H1 (cell line): ENCODE results near the gene SPINT2. TPM values are rescaled to one million over a fixed set of nuclear protein-coding genes. Genes with fewer than 3 reads are reported as not detected.

Experiments used
- CTCF ChIA-PET: fragments of 300-600 bp; sonication (Branson Sonifier 250); formaldehyde crosslinking; loops from one replicate; lab custom pipeline; 2021; ENCODE audit not compliant: partially characterized antibody; lab: Charles Lee
- POLR2A ChIA-PET: fragments of 300-600 bp; sonication (Branson Sonifier 250); formaldehyde crosslinking; loops from one replicate; lab custom pipeline; 2021; ENCODE audit warnings: inconsistent platforms; ENCODE audit not compliant: partially characterized antibody; lab: Charles Lee
- DNase-seq, 2 experiments: peaks; one replicate each; pipeline versions ENCODE4 v3.0.0 to v3.0.0-alpha.2; 2010 to 2022; ENCODE audit warnings: low spot score in 2 of 2, low read depth in 1 of 2, mixed read lengths in 1 of 2
- FAIRE-seq: peaks from 2 replicates; lab custom pipeline; 2011; peaks lifted over from hg19 to GRCh38; lab: Jason Lieb, UNC
- H2AFZ ChIP-seq: 2 replicates; pipeline ENCODE4 v1.8.1; 2012; ENCODE audit warnings: low read length, inconsistent platforms
- H2AK5ac ChIP-seq: 2 replicates; pipeline ENCODE4 v1.6.1; 2013; ENCODE audit warnings: low read depth, low read length
- H2BK120ac ChIP-seq: replicated peaks from 2 replicates; pipeline ENCODE3; 2013; ENCODE audit warnings: low read depth, low read length, inconsistent platforms
- H2BK12ac ChIP-seq: 2 replicates; pipeline ENCODE4 v1.6.1; 2013; ENCODE audit warnings: low read depth, low read length
- H2BK15ac ChIP-seq: 2 replicates; pipeline ENCODE4 v1.6.1; 2013; ENCODE audit warnings: low read length
- H2BK20ac ChIP-seq: 2 replicates; pipeline ENCODE4 v1.6.1; 2013; ENCODE audit warnings: low read length
- H2BK5ac ChIP-seq: 2 replicates; pipeline ENCODE4 v1.6.1; 2013; ENCODE audit warnings: low read depth, low read length
- H3K14ac ChIP-seq: 2 replicates; pipeline ENCODE4 v1.6.1; 2013; ENCODE audit warnings: inconsistent platforms; ENCODE audit not compliant: insufficient read length
- H3K18ac ChIP-seq: 2 replicates; pipeline ENCODE4 v1.6.1; 2013; ENCODE audit warnings: low read length; ENCODE audit errors: extremely low read depth
- H3K23ac ChIP-seq: 2 replicates; pipeline ENCODE4 v1.6.1; 2013; ENCODE audit warnings: inconsistent platforms; ENCODE audit not compliant: insufficient read length
- H3K23me2 ChIP-seq: 2 replicates; pipeline ENCODE4 v1.6.1; 2013; ENCODE audit warnings: low read depth, low read length
- H3K27ac ChIP-seq: 2 replicates; pipeline ENCODE4 v1.6.1; 2011; ENCODE audit warnings: low read depth, low read length, inconsistent platforms
- H3K27me3 ChIP-seq, 4 experiments: replicated peaks in 1 of 4; 1 replicate in 1 of 4; 2 replicates in 3 of 4; pipeline versions ENCODE4 v1.6.1 to v1.8.1; 2011 to 2013; ENCODE audit warnings: low read length in 3 of 4, mild to moderate bottlenecking in 3 of 4, inconsistent platforms in 2 of 4, mixed read lengths in 2 of 4, moderate library complexity in 1 of 4; ENCODE audit not compliant: control insufficient read depth in 3 of 4, insufficient read depth in 3 of 4; ENCODE audit errors: extremely low read depth in 1 of 4
- H3K36me3 ChIP-seq, 4 experiments: 2 replicates each; pipeline versions ENCODE4 v1.6.1 to v1.8.1; 2011 to 2013; ENCODE audit warnings: mild to moderate bottlenecking in 4 of 4, low read length in 3 of 4, moderate library complexity in 2 of 4, control low read depth in 1 of 4, inconsistent platforms in 1 of 4; ENCODE audit not compliant: insufficient read depth in 4 of 4, control insufficient read depth in 2 of 4
- H3K4ac ChIP-seq: replicated peaks from 2 replicates; pipeline ENCODE3; 2013; ENCODE audit warnings: low read length, low read depth, mixed read lengths, inconsistent platforms; ENCODE audit not compliant: insufficient read length
- H3K4me1 ChIP-seq, 4 experiments: replicated peaks in 1 of 4; 1 replicate in 1 of 4; 2 replicates in 3 of 4; pipeline versions ENCODE4 v1.6.1 to v1.8.1; 2011 to 2013; ENCODE audit warnings: low read length in 3 of 4, inconsistent platforms in 2 of 4, mixed read lengths in 1 of 4; ENCODE audit not compliant: insufficient read depth in 4 of 4, control insufficient read depth in 3 of 4
- H3K4me2 ChIP-seq, 2 experiments: 2 replicates each; pipeline versions ENCODE4 v1.6.1 to v1.8.1; 2011 to 2013; ENCODE audit warnings: low read depth in 2 of 2, low read length in 2 of 2, control low read depth in 1 of 2, inconsistent platforms in 1 of 2, mild to moderate bottlenecking in 1 of 2; ENCODE audit not compliant: insufficient read depth in 1 of 2
- H3K4me3 ChIP-seq, 4 experiments: fragments of 200-600, 300-600 bp in 1 of 4; sonication (generic), shearing (Covaris generic), sonication (Bioruptor Twin) in 1 of 4; 2 replicates each; pipeline versions ENCODE4 v1.5.1 to v1.8.1; 2011 to 2016; ENCODE audit warnings: low read length in 4 of 4, low read depth in 3 of 4, control low read depth in 2 of 4, inconsistent platforms in 2 of 4, mild to moderate bottlenecking in 2 of 4, mixed read lengths in 1 of 4, moderate library complexity in 1 of 4; ENCODE audit not compliant: insufficient read depth in 2 of 4; ENCODE audit errors: extremely low read depth in 1 of 4
- H3K56ac ChIP-seq: replicated peaks from 2 replicates; pipeline ENCODE3; 2013; ENCODE audit warnings: low read depth, mild to moderate bottlenecking, mixed read lengths, low read length, inconsistent platforms; ENCODE audit not compliant: insufficient read length
- H3K79me1 ChIP-seq: 2 replicates; pipeline ENCODE4 v1.6.1; 2013; ENCODE audit warnings: low read depth, low read length, control low read depth
- H3K79me2 ChIP-seq, 2 experiments: 2 replicates each; pipeline versions ENCODE4 v1.6.1 to v1.8.1; 2012 to 2013; ENCODE audit warnings: low read length in 2 of 2, mild to moderate bottlenecking in 2 of 2, inconsistent platforms in 1 of 2; ENCODE audit not compliant: insufficient read depth in 2 of 2, control insufficient read depth in 1 of 2
- H3K9ac ChIP-seq, 4 experiments: replicated peaks in 1 of 4; 1 replicate in 1 of 4; 2 replicates in 3 of 4; pipeline versions ENCODE4 v1.6.1 to v1.8.1; 2011 to 2013; ENCODE audit warnings: low read depth in 3 of 4, low read length in 3 of 4, control low read depth in 2 of 4, mild to moderate bottlenecking in 2 of 4, moderate library complexity in 2 of 4, inconsistent platforms in 1 of 4; ENCODE audit errors: extremely low read depth in 1 of 4
- H3K9me3 ChIP-seq, 2 experiments: 2 replicates each; pipeline versions ENCODE4 v1.6.1 to v1.8.1; 2012 to 2013; ENCODE audit warnings: mild to moderate bottlenecking in 2 of 2, moderate library complexity in 2 of 2, control low read depth in 1 of 2, inconsistent platforms in 1 of 2, low read depth in 1 of 2, low read length in 1 of 2, mixed read lengths in 1 of 2; ENCODE audit not compliant: insufficient read depth in 2 of 2
- H4K20me1 ChIP-seq, 2 experiments: replicated peaks in 1 of 2; 2 replicates each; pipeline versions ENCODE3 to v1.8.1; 2011 to 2013; ENCODE audit warnings: inconsistent platforms in 2 of 2, low read length in 2 of 2, mild to moderate bottlenecking in 1 of 2; ENCODE audit not compliant: insufficient read depth in 2 of 2, control insufficient read depth in 1 of 2
- H4K5ac ChIP-seq: 2 replicates; pipeline ENCODE4 v1.6.1; 2013; ENCODE audit warnings: low read length, low read depth, mixed read lengths, inconsistent platforms; ENCODE audit not compliant: insufficient read length
- H4K8ac ChIP-seq: 2 replicates; pipeline ENCODE4 v1.8.0; 2013; ENCODE audit warnings: mild to moderate bottlenecking, moderate library complexity, low read length, inconsistent platforms; ENCODE audit not compliant: insufficient read depth; ENCODE audit errors: extremely low read depth
- H4K91ac ChIP-seq: replicated peaks from 2 replicates; pipeline ENCODE3; 2013; ENCODE audit warnings: low read length, mixed read lengths, inconsistent platforms; ENCODE audit not compliant: insufficient read length
- CHD1 ChIP-seq: IDR thresholded peaks from 2 replicates; pipeline ENCODE4 v1.6.1; 2012; ENCODE audit warnings: low read depth, low read length, improper control_type of control experiment
- EGR1 ChIP-seq: IDR thresholded peaks from 2 replicates; pipeline ENCODE4 v1.6.1; 2011; ENCODE audit warnings: low read depth, low read length, borderline replicate concordance
- SP1 ChIP-seq: IDR thresholded peaks from 2 replicates; pipeline ENCODE4 v1.6.1; 2011; ENCODE audit warnings: low read depth, low read length
- SP2 ChIP-seq: IDR thresholded peaks from 2 replicates; pipeline ENCODE4 v1.6.1; 2012; ENCODE audit warnings: mild to moderate bottlenecking, low read length, inconsistent platforms
- SP4 ChIP-seq: IDR thresholded peaks from 2 replicates; pipeline ENCODE4 v1.6.1; 2012; ENCODE audit warnings: low read length, inconsistent platforms
- TAF7 ChIP-seq: optimal IDR thresholded peaks from 2 replicates; pipeline ENCODE3; 2011; ENCODE audit warnings: low read depth, mild to moderate bottlenecking, inconsistent platforms, low read length, moderate library complexity, borderline replicate concordance
- WGBS, 2 experiments: shearing (Covaris generic) in 1 of 2; methylation state at CpG; one replicate each; pipeline versions ENCODE4 v1.1.6 to v1.1.7; 2013 to 2015; ENCODE audit warnings: low lambda C conversion rate in 2 of 2, mixed read lengths in 2 of 2, inconsistent platforms in 1 of 2, low coverage in 1 of 2, missing lambda C conversion rate in 1 of 2; ENCODE audit not compliant: insufficient replicate concordance in 2 of 2, insufficient coverage in 1 of 2, insufficient read length in 1 of 2; ENCODE audit errors: extremely low coverage in 1 of 2, missing lambda C conversion rate in 1 of 2; 5-methylcytosine and 5-hydroxymethylcytosine counted together
- polyA plus RNA-seq, 7 experiments: library from polyadenylated mRNA; depleted of rRNA in 3 of 7; stranded (reverse) in 5 of 7; unstranded in 2 of 7; fragments of >200 nt in 5 of 7; fragments of 200-250 nt in 2 of 7; gene quantifications; 1 replicate in 5 of 7; 2 replicates in 1 of 7; 4 replicates in 1 of 7; pipeline versions ENCODE4 v1.2.1 to v1.2.3, GENCODE V29; 2011 to 2013; ENCODE audit warnings: missing spikeins in 2 of 7, mixed read lengths in 2 of 7
- total RNA-seq: library from RNA; stranded (reverse); fragmentation: NEBNext Ultra II Directional; extraction: Animal tissue kit (Norgen Biotek cat#: 25700); gene quantifications from 2 replicates; pipeline ENCODE4 v1.2.1, GENCODE V29; 2021

Gene SPINT2
- total and polyA plus RNA-seq, 2 of the 8 experiments (the other 6 are each of a cell fraction or from before 2014, with no cell fraction given), result 294 to 296 TPM

- Histone ChIP-seq H3K79me2 (peaks cover 37 to 82% of the 10 kb centered on the region in 2 experiments), H3K9me3 (no peaks in the 10 kb centered on the region), H3K4me2 (peak overlapping the region in 1 of 2 experiments; percentile 100; a peak in 1 of 4 replicates), H3K4me3 (no peak overlapping the region), H2AFZ (no peak overlapping the region), H2BK12ac (no peak overlapping the region), H4K20me1 (peaks cover 14 to 24% of the 10 kb centered on the region in 2 experiments), H3K56ac (no peak overlapping the region), H3K79me1 (peaks cover 24% of the 10 kb centered on the region), H2BK15ac (no peak overlapping the region), H3K18ac (no peak overlapping the region), H2BK20ac (no peak overlapping the region), H3K23ac (no peak overlapping the region), H3K27me3 (no peaks in the 10 kb centered on the region), H3K23me2 (peaks cover 7% of the 10 kb centered on the region), H4K5ac (no peak overlapping the region), H3K4ac (no peak overlapping the region), H2AK5ac (0 out of 2 replicates have a peak overlapping the region, but pooled peaks have one; percentile 57), H3K27ac (no peak overlapping the region), H3K9ac (0 out of 7 replicates have a peak overlapping the region, but pooled peaks of 1 of the 4 experiments have one; percentile 18), H2BK5ac (peak overlapping the region; percentile 21; the same call in 1 of the 2 replicates), H3K14ac (no peak overlapping the region), H3K4me1 (peaks cover 12 to 31% (median 19%) of the 10 kb centered on the region in 4 experiments), H4K8ac (no peak overlapping the region), H2BK120ac (no peak overlapping the region), H4K91ac (no peak overlapping the region), H3K36me3 (0 out of 8 replicates have a peak, but pooled peaks cover 0 to 5% (median 0%) of the 10 kb centered on the region in 4 experiments)
- TF ChIP-seq SP4 (no peak), EGR1 (no peak), CHD1 (no peak), SP1 (no peak), SP2 (no peak), TAF7 (no peak)
- FAIRE-seq, result no peak
- ChIA-PET CTCF (interaction anchor here (1.0 to 8.6 kb wide), 8 partner anchors 9 to 43 kb away, joined by 3 to 84 read pairs (median 4); no protein-coding TSS in a partner anchor), POLR2A (interaction anchor here (1.0 to 1.4 kb wide), 2 partner anchors 11 to 13 kb away, joined by 3 read pairs; no protein-coding TSS in a partner anchor)
- no peak for DNase-seq
- 73% methylated on average over 8 of the region's 8 CpGs; no CpG with 5 or more reads in 1 of the 2 experiments for WGBS, 2 experiments
Measured at GRCh38 chr19:38268539-38268938, 4.2 kb downstream of the SPINT2 start.
